ENCODE measurements around the gene MALRD1. TPM values are rescaled to one million over a fixed set of nuclear protein-coding genes. Genes with fewer than 3 reads are reported as not detected.

Gene MALRD1
- total RNA-seq, 2 experiments from 2014 or later, result not detected

DNA sequence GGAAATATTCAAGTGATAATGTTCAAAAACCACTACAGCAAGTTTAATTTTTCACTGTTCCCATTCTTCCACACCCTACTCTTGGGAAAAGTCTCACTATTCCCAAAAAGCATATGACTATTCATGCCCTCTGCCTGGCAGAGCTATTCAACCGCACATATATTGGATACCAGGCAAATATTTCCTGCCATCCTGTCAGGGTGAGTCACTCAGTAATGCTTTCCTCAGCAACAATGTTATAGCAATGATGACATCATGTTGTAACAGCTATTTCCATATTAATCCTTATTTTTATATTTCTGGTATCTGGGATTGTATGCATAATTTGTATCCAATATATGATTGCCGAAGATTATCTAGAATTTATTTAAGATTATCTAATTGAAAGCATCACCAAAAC, 653.6 kb downstream of the MALRD1 start:
- H3K27ac Mint-ChIP-seq, result no peak overlapping the region
- no peaks in the 10 kb centered on the region for H3K36me3 ChIP-seq (ENCODE audit: insufficient read depth, low read length)
- no peak overlapping the region for H3K4me3 ChIP-seq (ENCODE audit: low read length)
- H3K36me3 Mint-ChIP-seq (ENCODE audit: low read depth), result no peaks in the 10 kb centered on the region
- H3K4me1 Mint-ChIP-seq (ENCODE audit: low read depth), result no peaks in the 10 kb centered on the region
- H3K4me3 Mint-ChIP-seq, result no peak overlapping the region
- no peaks in the 10 kb centered on the region for H3K27me3 ChIP-seq (ENCODE audit: control insufficient read depth in 1 of 2, insufficient read depth in 2 of 2, low read length in 2 of 2)
- TF ChIP-seq, protein P1, sequence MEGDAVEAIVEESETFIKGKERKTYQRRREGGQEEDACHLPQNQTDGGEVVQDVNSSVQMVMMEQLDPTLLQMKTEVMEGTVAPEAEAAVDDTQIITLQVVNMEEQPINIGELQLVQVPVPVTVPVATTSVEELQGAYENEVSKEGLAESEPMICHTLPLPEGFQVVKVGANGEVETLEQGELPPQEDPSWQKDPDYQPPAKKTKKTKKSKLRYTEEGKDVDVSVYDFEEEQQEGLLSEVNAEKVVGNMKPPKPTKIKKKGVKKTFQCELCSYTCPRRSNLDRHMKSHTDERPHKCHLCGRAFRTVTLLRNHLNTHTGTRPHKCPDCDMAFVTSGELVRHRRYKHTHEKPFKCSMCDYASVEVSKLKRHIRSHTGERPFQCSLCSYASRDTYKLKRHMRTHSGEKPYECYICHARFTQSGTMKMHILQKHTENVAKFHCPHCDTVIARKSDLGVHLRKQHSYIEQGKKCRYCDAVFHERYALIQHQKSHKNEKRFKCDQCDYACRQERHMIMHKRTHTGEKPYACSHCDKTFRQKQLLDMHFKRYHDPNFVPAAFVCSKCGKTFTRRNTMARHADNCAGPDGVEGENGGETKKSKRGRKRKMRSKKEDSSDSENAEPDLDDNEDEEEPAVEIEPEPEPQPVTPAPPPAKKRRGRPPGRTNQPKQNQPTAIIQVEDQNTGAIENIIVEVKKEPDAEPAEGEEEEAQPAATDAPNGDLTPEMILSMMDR (IDR thresholded peaks at IDR 0.05), result no peak
- DNase-seq, result no peak
- no peak overlapping the region for H3K27ac ChIP-seq (ENCODE audit: low read depth in 1 of 2, low read length in 2 of 2)
- no peak for ATAC-seq (ENCODE audit: poor library complexity)
- H3K9me3 Mint-ChIP-seq, result peaks cover 4% of the 10 kb centered on the region
- ChIA-PET CTCF (no interaction called here), POLR2A (no interaction called here)
- intact Hi-C loops (cut with DNase I, micrococcal nuclease), result no loop called here
- H3K9me3 ChIP-seq (ENCODE audit: control insufficient read depth in 1 of 2, insufficient read depth in 1 of 2, low read length in 2 of 2), result no peaks in the 10 kb centered on the region
- H3K27me3 Mint-ChIP-seq, result no peaks in the 10 kb centered on the region
- H3K4me1 ChIP-seq (ENCODE audit: insufficient read depth, low read length), result no peaks in the 10 kb centered on the region

DNA sequence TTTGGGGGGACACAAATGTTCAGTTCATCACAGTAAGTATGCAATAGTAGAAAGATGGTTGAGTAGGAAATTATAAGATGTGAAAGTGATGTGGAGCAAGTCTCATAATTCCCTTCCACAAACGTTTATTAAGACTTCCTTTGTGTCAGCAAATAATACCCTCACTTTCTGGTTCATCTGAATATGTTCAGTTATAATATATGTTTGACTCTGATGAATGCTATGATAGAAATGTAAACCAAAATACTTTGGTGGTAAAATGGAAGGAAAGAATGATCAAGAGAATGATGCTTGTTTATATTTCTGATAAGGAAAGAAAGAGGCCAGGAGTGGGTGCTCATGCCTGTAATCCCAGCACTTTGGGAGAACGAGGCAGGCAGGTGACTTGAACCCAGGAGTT, 655.9 kb downstream of the MALRD1 start:
- TF ChIP-seq, protein P1 (IDR thresholded peaks at IDR 0.05), result no peak
- Mint-ChIP-seq H3K4me3 (no peak overlapping the region), H3K4me1 (ENCODE audit: low read depth) (no peaks in the 10 kb centered on the region), H3K36me3 (ENCODE audit: low read depth) (no peaks in the 10 kb centered on the region), H3K27me3 (no peaks in the 10 kb centered on the region), H3K27ac (no peak overlapping the region), H3K9me3 (no peaks in the 10 kb centered on the region)
- no peaks in the 10 kb centered on the region for H3K27me3 ChIP-seq (ENCODE audit: control insufficient read depth in 1 of 2, insufficient read depth in 2 of 2, low read length in 2 of 2)
- H3K4me1 ChIP-seq (ENCODE audit: insufficient read depth, low read length), result no peaks in the 10 kb centered on the region
- ATAC-seq (ENCODE audit: poor library complexity) (no peak), DNase-seq (no peak)
- intact Hi-C loops (cut with DNase I, micrococcal nuclease), result no loop called here
- POLR2A ChIA-PET, result no interaction called here
- H3K4me3 ChIP-seq (ENCODE audit: low read length), result no peak overlapping the region
- CTCF ChIA-PET, result no interaction called here
- H3K27ac ChIP-seq (ENCODE audit: low read depth in 1 of 2, low read length in 2 of 2), result no peak overlapping the region
- H3K36me3 ChIP-seq (ENCODE audit: insufficient read depth, low read length), result no peaks in the 10 kb centered on the region
- peaks cover 0 to 5% of the 10 kb centered on the region in 2 experiments for H3K9me3 ChIP-seq (ENCODE audit: control insufficient read depth in 1 of 2, insufficient read depth in 1 of 2, low read length in 2 of 2)

DNA sequence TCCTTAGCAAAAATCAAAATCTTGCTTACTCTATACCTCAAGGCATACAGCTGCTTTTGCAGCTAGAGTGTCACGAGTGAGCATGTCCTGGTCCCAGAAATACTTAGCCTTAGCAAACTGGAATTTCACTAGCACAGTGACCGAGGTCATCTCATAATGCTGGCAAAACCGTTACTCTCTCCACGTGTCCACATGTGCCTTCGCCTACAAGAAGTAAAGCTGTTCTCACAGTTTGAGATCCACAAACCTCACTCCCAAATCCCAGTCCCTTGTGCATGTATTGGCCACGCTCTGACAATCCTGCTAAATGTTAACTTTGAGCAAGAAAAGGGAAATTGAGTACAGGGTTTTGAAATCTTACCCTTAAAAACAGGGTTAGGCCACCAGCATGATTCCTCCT, 656.6 kb downstream of the MALRD1 start:
- ATAC-seq (ENCODE audit: poor library complexity), result no peak
- H3K27ac Mint-ChIP-seq, result no peak overlapping the region

More for the DNA sequence above, 656.6 kb downstream of the MALRD1 start:
- CTCF ChIA-PET, result no interaction called here
- Histone ChIP-seq H3K36me3 (ENCODE audit: insufficient read depth, low read length) (no peaks in the 10 kb centered on the region), H3K4me1 (ENCODE audit: insufficient read depth, low read length) (no peaks in the 10 kb centered on the region), H3K4me3 (ENCODE audit: low read length) (no peak overlapping the region), H3K27ac (ENCODE audit: low read depth in 1 of 2, low read length in 2 of 2) (no peak overlapping the region), H3K27me3 (ENCODE audit: control insufficient read depth in 1 of 2, insufficient read depth in 2 of 2, low read length in 2 of 2) (no peaks in the 10 kb centered on the region), H3K9me3 (ENCODE audit: control insufficient read depth in 1 of 2, insufficient read depth in 1 of 2, low read length in 2 of 2) (peaks cover 0 to 5% of the 10 kb centered on the region in 2 experiments)
- H3K9me3 Mint-ChIP-seq, result no peaks in the 10 kb centered on the region
- intact Hi-C loops (cut with DNase I, micrococcal nuclease), result no loop called here
- POLR2A ChIA-PET, result no interaction called here
- H3K4me1 Mint-ChIP-seq (ENCODE audit: low read depth), result no peaks in the 10 kb centered on the region
- H3K4me3 Mint-ChIP-seq, result no peak overlapping the region
- DNase-seq, result no peak
- TF ChIP-seq, protein P1 (IDR thresholded peaks at IDR 0.05), result no peak
- no peaks in the 10 kb centered on the region for H3K27me3 Mint-ChIP-seq
- no peaks in the 10 kb centered on the region for H3K36me3 Mint-ChIP-seq (ENCODE audit: low read depth)

All from CD4-positive, alpha-beta T cell (primary cell).